Measurements from ENCODE around the gene RTP4. TPM values are rescaled to one million over a fixed set of nuclear protein-coding genes. Genes with fewer than 3 reads are reported as not detected.

Gene RTP4
- polyA plus RNA-seq, 1 donor = 15.8 TPM

- DNase-seq = no peak
- Histone ChIP-seq H3K27me3 (ENCODE audit: control insufficient read depth, insufficient read depth, low read length) (no peaks in the 10 kb centered on the region), H3K27ac (ENCODE audit: low read length) (no peak overlapping the region), H3K4me1 (ENCODE audit: control insufficient read depth, insufficient read depth, low read length) (no peaks in the 10 kb centered on the region), H3K36me3 (ENCODE audit: control insufficient read depth, insufficient read depth, low read length) (no peaks in the 10 kb centered on the region), H3K9me3 (ENCODE audit: control insufficient read depth, low read depth, low read length) (no peaks in the 10 kb centered on the region), H3K4me3 (ENCODE audit: low read length) (no peak overlapping the region)
- no CpG with 5 or more reads among the region's 2 CpGs for WGBS (ENCODE audit: insufficient coverage, low lambda C conversion rate)
Observed at GRCh38 chr3:187361835-187362234, 6.3 kb upstream of the RTP4 start.

DNA sequence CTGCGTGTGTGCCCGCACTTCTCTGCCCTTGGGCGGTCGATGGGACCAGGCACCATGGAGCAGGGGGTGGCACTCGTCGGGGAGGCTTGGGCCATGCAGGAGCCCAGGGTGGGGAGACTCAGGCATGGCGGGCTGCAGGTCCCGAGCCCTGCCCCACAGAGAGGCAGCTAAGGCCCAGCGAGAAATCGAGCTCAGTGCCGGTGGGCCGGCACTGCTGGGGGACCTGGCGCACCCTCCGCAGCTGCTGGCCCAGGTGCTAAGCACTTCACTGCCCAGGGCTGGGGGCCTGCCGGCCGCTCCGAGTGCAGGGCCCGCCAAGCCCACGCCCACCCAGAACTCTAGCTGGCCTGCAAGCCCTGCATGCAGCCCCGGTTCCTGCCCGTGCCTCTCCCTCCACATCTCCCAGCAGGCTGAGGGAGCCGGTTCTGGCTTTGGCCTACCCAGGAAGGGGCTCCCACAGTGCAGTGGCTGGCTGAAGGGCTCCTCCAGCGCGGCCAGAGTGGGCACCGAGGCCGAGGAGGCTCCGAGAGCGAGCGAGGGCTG lies 553 bp upstream of the RTP4 start:
- peaks cover 4% of the 10 kb centered on the region for H3K4me1 ChIP-seq (ENCODE audit: control insufficient read depth, insufficient read depth, low read length)
- no peak overlapping the region for H3K4me3 ChIP-seq (ENCODE audit: low read length)
- H3K27me3 ChIP-seq (ENCODE audit: control insufficient read depth, insufficient read depth, low read length) = no peaks in the 10 kb centered on the region
- WGBS (ENCODE audit: insufficient coverage, low lambda C conversion rate) = no CpG with 5 or more reads among the region's 29 CpGs
- no peak for DNase-seq
- H3K36me3 ChIP-seq (ENCODE audit: control insufficient read depth, insufficient read depth, low read length) = peaks cover 14% of the 10 kb centered on the region
- peaks cover 7% of the 10 kb centered on the region for H3K9me3 ChIP-seq (ENCODE audit: control insufficient read depth, low read depth, low read length)
- H3K27ac ChIP-seq (ENCODE audit: low read length) = peak overlapping the region; percentile 99

DNA sequence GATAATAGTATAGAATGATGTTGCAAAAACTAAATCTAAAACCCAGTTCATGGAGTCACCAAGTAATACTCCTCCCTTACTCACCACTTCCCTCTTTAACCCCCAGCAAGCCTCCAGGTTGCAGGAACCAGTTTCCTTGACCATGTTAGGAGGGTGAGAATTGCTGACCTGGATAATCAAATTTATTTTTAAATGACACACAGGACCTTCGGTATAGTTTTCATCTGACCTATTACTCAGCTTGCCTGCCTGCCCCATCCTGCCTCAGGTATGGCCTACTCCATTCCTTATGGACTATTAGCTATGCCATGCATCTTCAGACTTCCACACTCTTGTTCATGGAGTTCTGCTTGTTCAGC lies 883 bp downstream of the RTP4 start:
- no CpG with 5 or more reads among the region's 1 CpG for WGBS (ENCODE audit: insufficient coverage, low lambda C conversion rate)

GRCh38 chr3:187370051-187370450 lies 1.9 kb downstream of the RTP4 start:
- WGBS (ENCODE audit: insufficient coverage, low lambda C conversion rate) = 100% methylated on average over 1 of the region's 3 CpGs

More for the DNA sequence above, 883 bp downstream of the RTP4 start:
- H3K4me3 ChIP-seq (ENCODE audit: low read length) = peak overlapping the region; percentile 64
- peak overlapping the region; percentile 99 for H3K27ac ChIP-seq (ENCODE audit: low read length)
- H3K27me3 ChIP-seq (ENCODE audit: control insufficient read depth, insufficient read depth, low read length) = no peaks in the 10 kb centered on the region
- H3K4me1 ChIP-seq (ENCODE audit: control insufficient read depth, insufficient read depth, low read length) = peaks cover 4% of the 10 kb centered on the region
- peak in 1 of 2 donors; percentile 50 for DNase-seq
- H3K36me3 ChIP-seq (ENCODE audit: control insufficient read depth, insufficient read depth, low read length) = peaks cover 14% of the 10 kb centered on the region
- H3K9me3 ChIP-seq (ENCODE audit: control insufficient read depth, low read depth, low read length) = peaks cover 7% of the 10 kb centered on the region

DNA sequence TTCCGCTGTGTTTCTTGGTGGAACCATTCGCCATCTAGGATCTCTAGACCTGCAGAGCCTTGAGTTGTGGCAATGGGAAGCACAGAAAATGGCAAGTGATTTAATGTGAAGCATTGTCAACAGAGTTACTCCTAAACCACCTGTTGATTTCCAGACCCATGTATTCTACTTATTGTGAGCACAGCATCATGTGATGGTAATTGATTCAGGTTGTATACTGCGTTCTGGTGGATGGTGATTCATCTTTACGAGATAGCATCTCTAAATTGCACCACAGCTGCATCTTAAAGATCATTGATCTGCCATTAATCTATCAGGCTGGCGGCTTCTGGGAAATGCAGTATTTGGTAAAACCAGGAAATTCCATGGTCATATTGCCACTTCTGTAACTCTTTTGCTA lies 7.4 kb downstream of the RTP4 start:
- no peaks in the 10 kb centered on the region for H3K27me3 ChIP-seq (ENCODE audit: control insufficient read depth, insufficient read depth, low read length)
- WGBS (ENCODE audit: insufficient coverage, low lambda C conversion rate) = no CpG with 5 or more reads among the region's 5 CpGs
- H3K4me1 ChIP-seq (ENCODE audit: control insufficient read depth, insufficient read depth, low read length) = no peaks in the 10 kb centered on the region
- H3K4me3 ChIP-seq (ENCODE audit: low read length) = no peak overlapping the region
- peaks cover 3% of the 10 kb centered on the region for H3K9me3 ChIP-seq (ENCODE audit: control insufficient read depth, low read depth, low read length)
- peaks cover 23% of the 10 kb centered on the region for H3K36me3 ChIP-seq (ENCODE audit: control insufficient read depth, insufficient read depth, low read length)
- no peak overlapping the region for H3K27ac ChIP-seq (ENCODE audit: low read length)
- no peak for DNase-seq

More at GRCh38 chr3:187370051-187370450, 1.9 kb downstream of the RTP4 start:
- peaks cover 7% of the 10 kb centered on the region for H3K9me3 ChIP-seq (ENCODE audit: control insufficient read depth, low read depth, low read length)
- DNase-seq = no peak
- no peaks in the 10 kb centered on the region for H3K27me3 ChIP-seq (ENCODE audit: control insufficient read depth, insufficient read depth, low read length)
- peak overlapping the region; percentile 99 for H3K27ac ChIP-seq (ENCODE audit: low read length)
- peaks cover 14% of the 10 kb centered on the region for H3K36me3 ChIP-seq (ENCODE audit: control insufficient read depth, insufficient read depth, low read length)
- peak overlapping the region; percentile 24 for H3K4me3 ChIP-seq (ENCODE audit: low read length)
- H3K4me1 ChIP-seq (ENCODE audit: control insufficient read depth, insufficient read depth, low read length) = peaks cover 4% of the 10 kb centered on the region

DNA sequence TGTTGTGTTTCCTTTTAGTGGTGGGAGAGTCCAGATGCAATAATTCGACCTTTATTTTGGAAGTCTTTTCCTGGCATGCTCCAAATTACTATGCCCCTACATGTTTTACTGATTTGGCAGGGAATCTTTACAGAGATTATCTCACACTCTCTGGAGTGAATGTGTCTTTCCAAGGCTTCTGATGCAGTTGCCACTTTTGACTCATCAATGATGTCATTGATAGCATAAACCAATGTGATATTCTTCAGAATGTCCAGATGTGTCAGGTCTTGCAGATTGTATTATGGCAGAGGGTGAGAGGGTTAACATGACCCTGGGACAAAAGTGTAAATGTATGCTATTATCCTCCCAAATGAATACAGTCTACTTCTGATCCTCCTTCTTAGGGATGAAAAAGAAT lies 9.7 kb downstream of the RTP4 start:
- no peaks in the 10 kb centered on the region for H3K27me3 ChIP-seq (ENCODE audit: control insufficient read depth, insufficient read depth, low read length)
- H3K4me1 ChIP-seq (ENCODE audit: control insufficient read depth, insufficient read depth, low read length) = peaks cover 6% of the 10 kb centered on the region
- H3K27ac ChIP-seq (ENCODE audit: low read length) = no peak overlapping the region
- DNase-seq = no peak
- H3K9me3 ChIP-seq (ENCODE audit: control insufficient read depth, low read depth, low read length) = peaks cover 3% of the 10 kb centered on the region
- H3K4me3 ChIP-seq (ENCODE audit: low read length) = no peak overlapping the region
- no CpG with 5 or more reads among the region's 1 CpG for WGBS (ENCODE audit: insufficient coverage, low lambda C conversion rate)
- H3K36me3 ChIP-seq (ENCODE audit: control insufficient read depth, insufficient read depth, low read length) = peaks cover 9% of the 10 kb centered on the region

GRCh38 chr3:187382609-187383151 lies 14.5 kb downstream of the RTP4 start:
- H3K4me1 ChIP-seq (ENCODE audit: control insufficient read depth, insufficient read depth, low read length) = peaks cover 10% of the 10 kb centered on the region
- no peak overlapping the region for H3K27ac ChIP-seq (ENCODE audit: low read length)
- peaks cover 2% of the 10 kb centered on the region for H3K36me3 ChIP-seq (ENCODE audit: control insufficient read depth, insufficient read depth, low read length)
- DNase-seq = peak; percentile 38 to 55
- H3K27me3 ChIP-seq (ENCODE audit: control insufficient read depth, insufficient read depth, low read length) = no peaks in the 10 kb centered on the region
- H3K4me3 ChIP-seq (ENCODE audit: low read length) = no peak overlapping the region
- H3K9me3 ChIP-seq (ENCODE audit: control insufficient read depth, low read depth, low read length) = peaks cover 3% of the 10 kb centered on the region
- no CpG with 5 or more reads among the region's 8 CpGs for WGBS (ENCODE audit: insufficient coverage, low lambda C conversion rate)

GRCh38 chr3:187383246-187383645 lies 15.1 kb downstream of the RTP4 start:
- H3K4me1 ChIP-seq (ENCODE audit: control insufficient read depth, insufficient read depth, low read length) = peaks cover 10% of the 10 kb centered on the region
- WGBS (ENCODE audit: insufficient coverage, low lambda C conversion rate) = no CpG with 5 or more reads among the region's 4 CpGs
- no peak overlapping the region for H3K4me3 ChIP-seq (ENCODE audit: low read length)
- H3K9me3 ChIP-seq (ENCODE audit: control insufficient read depth, low read depth, low read length) = peaks cover 3% of the 10 kb centered on the region
- H3K27ac ChIP-seq (ENCODE audit: low read length) = no peak overlapping the region
- peaks cover 2% of the 10 kb centered on the region for H3K36me3 ChIP-seq (ENCODE audit: control insufficient read depth, insufficient read depth, low read length)
- no peak for DNase-seq
- H3K27me3 ChIP-seq (ENCODE audit: control insufficient read depth, insufficient read depth, low read length) = no peaks in the 10 kb centered on the region

GRCh38 chr3:187385296-187385695 lies 17.1 kb downstream of the RTP4 start:
- peaks cover 10% of the 10 kb centered on the region for H3K4me1 ChIP-seq (ENCODE audit: control insufficient read depth, insufficient read depth, low read length)
- WGBS (ENCODE audit: insufficient coverage, low lambda C conversion rate) = no CpG with 5 or more reads among the region's 1 CpG
- DNase-seq = peak in 1 of 2 donors; percentile 24
- no peaks in the 10 kb centered on the region for H3K9me3 ChIP-seq (ENCODE audit: control insufficient read depth, low read depth, low read length)
- no peak overlapping the region for H3K4me3 ChIP-seq (ENCODE audit: low read length)
- H3K27me3 ChIP-seq (ENCODE audit: control insufficient read depth, insufficient read depth, low read length) = no peaks in the 10 kb centered on the region
- H3K36me3 ChIP-seq (ENCODE audit: control insufficient read depth, insufficient read depth, low read length) = no peaks in the 10 kb centered on the region
- no peak overlapping the region for H3K27ac ChIP-seq (ENCODE audit: low read length)

DNA sequence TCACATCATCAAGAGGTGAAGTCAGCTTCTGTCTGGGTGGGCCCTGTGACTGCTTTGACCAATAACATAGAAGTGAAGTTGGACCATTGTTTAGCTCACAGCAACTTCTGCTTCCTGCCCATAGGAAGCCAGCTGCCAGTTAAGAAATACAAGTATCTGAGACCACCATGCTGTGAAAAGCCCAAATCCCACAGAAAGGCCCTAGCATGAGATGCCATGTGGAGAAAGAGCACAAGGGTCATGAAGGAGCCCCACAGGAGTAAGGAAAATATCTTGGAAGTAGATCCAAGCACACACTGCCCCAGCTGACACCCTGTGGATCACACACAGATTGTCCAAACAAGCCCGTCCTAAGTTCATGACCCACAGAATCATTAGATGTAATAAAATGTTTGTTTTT lies 28.5 kb downstream of the RTP4 start:
- H3K4me1 ChIP-seq (ENCODE audit: control insufficient read depth, insufficient read depth, low read length) = peaks cover 10% of the 10 kb centered on the region
- no peaks in the 10 kb centered on the region for H3K36me3 ChIP-seq (ENCODE audit: control insufficient read depth, insufficient read depth, low read length)
- H3K27me3 ChIP-seq (ENCODE audit: control insufficient read depth, insufficient read depth, low read length) = no peaks in the 10 kb centered on the region
- no peak overlapping the region for H3K4me3 ChIP-seq (ENCODE audit: low read length)
- no peaks in the 10 kb centered on the region for H3K9me3 ChIP-seq (ENCODE audit: control insufficient read depth, low read depth, low read length)
- WGBS (ENCODE audit: insufficient coverage, low lambda C conversion rate) = 40% methylated on average over 1 of the region's 1 CpG
- H3K27ac ChIP-seq (ENCODE audit: low read length) = no peak overlapping the region
- DNase-seq = no peak

GRCh38 chr3:187398955-187399354 lies 30.8 kb downstream of the RTP4 start:
- peaks cover 6% of the 10 kb centered on the region for H3K4me1 ChIP-seq (ENCODE audit: control insufficient read depth, insufficient read depth, low read length)
- no peak overlapping the region for H3K4me3 ChIP-seq (ENCODE audit: low read length)
- H3K27me3 ChIP-seq (ENCODE audit: control insufficient read depth, insufficient read depth, low read length) = no peaks in the 10 kb centered on the region
- H3K36me3 ChIP-seq (ENCODE audit: control insufficient read depth, insufficient read depth, low read length) = no peaks in the 10 kb centered on the region
- DNase-seq = no peak
- H3K9me3 ChIP-seq (ENCODE audit: control insufficient read depth, low read depth, low read length) = no peaks in the 10 kb centered on the region
- H3K27ac ChIP-seq (ENCODE audit: low read length) = no peak overlapping the region

All from large intestine (tissue), 3 donors.